HG03095 (cell line): ENCODE measurements around the gene VARS1.
"Not testable (repeated sequence)": the region's sequence is repeated elsewhere in the genome, so short reads cannot be mapped to it uniquely, and the experiment has no call there.

Source experiments
- ATAC-seq: cut with Tn5 transposase; IDR thresholded peaks from one replicate; pipeline ENCODE4 v1.9.1; 2021; ENCODE audit warnings: moderate library complexity; ENCODE audit not compliant: unreplicated experiment

Gene VARS1

GRCh38 chr6:31794866-31795615 lies 511 bp downstream of the VARS1 start:
- peak; percentile 8 for ATAC-seq

DNA sequence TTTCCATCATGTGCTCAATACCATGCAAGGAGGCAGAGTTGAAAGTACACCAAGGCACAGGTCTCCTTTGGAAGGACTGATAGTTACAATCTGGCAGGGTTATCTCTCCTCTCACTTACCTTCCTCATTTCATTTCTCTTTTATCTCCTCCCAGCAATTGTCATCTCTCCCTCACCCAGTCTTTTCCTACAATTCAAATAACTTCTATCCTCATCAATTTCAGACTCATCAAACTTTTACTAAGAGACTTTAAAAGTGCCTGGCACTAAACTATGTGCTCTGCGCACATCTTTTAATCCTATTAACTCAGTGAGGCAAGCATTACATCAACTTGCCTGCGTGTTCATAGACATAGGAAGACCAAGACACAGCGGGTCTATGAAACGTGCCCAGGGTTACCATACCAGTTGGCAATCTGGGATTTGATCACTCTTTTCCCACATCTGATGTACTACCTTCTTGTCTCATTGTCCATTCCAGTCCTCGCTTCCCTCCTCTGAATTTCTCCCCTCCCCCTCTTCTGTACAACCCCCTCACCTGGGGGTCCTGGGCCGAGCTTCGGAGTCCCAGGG lies 1.2 kb downstream of the VARS1 start:
- ATAC-seq = no peak

DNA sequence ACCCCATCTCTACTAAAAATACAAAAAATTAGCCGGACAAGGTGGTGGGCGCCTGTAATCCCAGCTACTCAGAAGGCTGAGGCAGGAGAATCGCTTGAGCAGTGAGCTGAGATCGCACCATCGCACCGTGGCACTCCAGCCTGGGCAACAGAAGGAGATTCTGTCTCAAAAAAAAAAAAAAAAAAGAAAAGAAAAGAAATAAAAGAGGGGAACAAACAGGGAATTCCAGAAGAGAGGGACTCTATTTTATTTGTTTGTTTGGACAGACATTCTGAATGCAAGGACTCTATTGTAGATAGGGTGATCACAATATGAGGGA lies 1.7 kb downstream of the VARS1 start:
- not testable (repeated sequence) for ATAC-seq

DNA sequence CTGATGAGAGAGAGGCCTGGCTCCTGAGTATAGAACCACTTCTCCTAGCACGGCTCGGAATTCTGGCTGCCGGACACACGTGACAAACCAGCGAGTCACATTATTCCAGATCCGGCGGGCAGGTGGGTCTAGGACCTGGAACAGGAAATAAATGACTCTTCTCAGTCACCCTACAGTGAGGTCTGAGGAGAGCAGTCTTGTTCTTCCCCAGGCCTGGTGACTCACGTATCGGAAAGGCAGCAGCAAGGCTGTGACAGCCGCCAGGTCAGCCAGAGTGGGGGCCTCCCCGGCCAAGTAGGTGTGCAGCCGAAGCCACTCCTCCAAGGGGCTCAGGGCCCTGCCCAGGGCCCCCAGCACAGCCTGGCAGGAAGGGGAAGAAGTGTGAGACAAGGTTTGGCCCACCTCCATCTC lies 2.8 kb downstream of the VARS1 start:
- no peak for ATAC-seq

DNA sequence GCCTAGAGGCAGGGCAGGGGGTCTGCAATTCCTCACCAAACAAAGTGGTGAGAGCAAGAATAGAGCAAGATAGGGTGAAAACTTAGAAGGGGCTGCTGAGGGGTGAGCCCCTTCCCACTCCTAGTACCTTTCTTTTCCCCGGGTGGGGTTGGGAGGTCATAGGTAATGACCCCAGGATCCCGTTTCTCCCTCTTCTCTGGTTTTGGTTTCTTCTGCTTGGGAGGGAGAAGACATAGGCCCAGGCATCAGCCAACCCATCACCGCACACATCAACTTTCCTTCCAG lies 3.5 kb downstream of the VARS1 start:
- no peak for ATAC-seq

GRCh38 chr6:31791324-31792089 lies 4.0 kb downstream of the VARS1 start:
- ATAC-seq = no peak

GRCh38 chr6:31785475-31785874 lies 10.1 kb downstream of the VARS1 start:
- no peak for ATAC-seq

DNA sequence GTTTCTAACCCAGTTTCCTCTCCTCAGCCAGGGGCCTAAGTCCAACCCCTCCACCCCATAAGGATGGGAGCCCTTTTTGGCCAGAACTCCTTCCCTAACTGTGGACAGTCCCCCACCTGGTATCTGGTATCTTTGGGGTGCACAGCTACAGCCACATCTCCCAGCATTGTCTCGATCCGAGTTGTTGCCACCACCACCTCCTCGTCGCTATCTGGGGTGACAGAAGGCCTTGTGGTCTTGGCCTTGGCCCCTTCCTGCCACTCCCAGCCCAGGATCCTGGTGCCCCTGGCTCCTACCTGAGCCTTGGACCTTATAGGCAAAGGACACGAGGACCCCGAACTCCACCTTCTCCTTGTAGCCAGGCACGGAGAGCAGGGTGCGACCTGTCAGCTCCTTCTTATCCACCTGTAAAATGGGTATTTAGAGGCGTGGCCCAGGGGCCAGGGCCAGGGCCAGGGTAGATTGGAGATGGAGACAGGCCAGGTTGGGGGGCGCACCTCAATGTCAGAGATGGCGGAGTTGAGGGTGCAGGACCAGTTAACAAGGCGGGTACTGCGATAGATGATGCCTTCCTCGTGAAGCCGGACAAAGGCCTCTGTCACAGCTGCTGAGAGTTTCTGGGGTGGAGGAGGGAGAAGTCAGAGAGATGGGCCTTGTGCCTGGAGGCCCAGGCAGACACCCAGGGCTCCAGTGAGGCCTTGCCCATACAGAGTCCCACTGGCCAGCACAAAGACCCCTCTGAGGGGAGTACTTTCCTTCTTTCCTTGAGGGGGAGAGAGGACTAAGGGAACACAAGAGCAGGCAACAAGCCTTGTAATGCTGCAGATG lies 11.2 kb downstream of the VARS1 start:
- ATAC-seq = no peak

GRCh38 chr6:31782126-31782855 lies 13.3 kb downstream of the VARS1 start:
- no peak for ATAC-seq

- no peak for ATAC-seq
Measured at GRCh38 chr6:31781244-31782125, 14.1 kb downstream of the VARS1 start.

DNA sequence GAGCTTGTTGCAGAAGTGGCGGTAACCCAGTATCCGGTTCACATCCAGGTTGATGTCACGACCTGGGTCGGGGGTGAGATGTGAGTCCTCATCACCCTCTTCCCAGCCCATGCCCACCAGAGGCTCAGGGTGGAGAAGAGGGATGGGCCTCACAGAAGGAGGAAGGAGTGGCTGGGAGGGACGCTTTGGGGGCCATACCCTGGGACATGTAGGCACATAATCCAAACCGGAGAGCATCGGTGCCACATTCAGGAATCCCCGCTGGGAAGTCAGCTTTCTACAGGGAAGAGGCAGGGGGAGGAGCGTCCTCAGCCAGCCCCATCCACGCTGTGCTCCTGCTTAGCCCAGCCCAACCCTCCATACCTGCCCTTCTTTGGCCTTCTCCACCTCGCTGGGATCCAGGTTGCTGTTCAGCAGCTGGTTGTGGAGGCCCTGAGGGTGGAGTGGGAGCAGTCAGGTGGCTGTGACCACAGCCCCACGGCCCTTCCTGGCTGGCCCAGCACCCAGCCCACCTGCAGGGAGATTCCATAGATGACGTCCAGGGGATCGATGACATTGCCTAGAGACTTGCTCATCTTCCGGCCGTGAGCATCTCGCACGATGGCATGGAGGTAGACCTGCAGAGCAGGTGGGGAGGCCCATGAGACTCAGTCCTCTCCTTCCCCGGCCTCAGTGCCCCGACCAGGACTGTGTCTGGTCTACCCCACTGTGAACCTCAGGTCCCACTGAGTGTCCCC lies 14.9 kb downstream of the VARS1 start:
- ATAC-seq = no peak

DNA sequence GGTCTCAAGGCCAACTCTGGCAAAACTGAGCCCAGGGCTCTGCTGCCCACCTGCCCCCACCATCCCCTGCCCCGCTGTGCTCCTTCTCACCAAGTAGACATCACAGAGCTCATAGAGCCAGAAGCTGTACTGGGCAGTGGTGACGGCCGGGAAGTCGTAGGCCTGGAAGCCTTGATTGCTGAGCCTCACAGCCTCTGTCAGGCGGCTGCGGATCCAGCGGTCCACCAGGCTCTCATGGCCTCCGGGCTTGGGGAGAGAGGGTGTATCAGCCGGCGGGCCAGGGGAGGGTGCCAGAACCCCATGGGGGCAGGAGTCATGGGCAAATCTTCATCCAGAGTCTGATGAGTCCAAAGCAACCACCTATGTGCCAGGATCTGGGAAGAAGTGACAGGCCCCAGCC lies 15.6 kb downstream of the VARS1 start:
- ATAC-seq = no peak

- ATAC-seq = no peak
Measured at GRCh38 chr6:31778999-31779885, 16.3 kb downstream of the VARS1 start.

DNA sequence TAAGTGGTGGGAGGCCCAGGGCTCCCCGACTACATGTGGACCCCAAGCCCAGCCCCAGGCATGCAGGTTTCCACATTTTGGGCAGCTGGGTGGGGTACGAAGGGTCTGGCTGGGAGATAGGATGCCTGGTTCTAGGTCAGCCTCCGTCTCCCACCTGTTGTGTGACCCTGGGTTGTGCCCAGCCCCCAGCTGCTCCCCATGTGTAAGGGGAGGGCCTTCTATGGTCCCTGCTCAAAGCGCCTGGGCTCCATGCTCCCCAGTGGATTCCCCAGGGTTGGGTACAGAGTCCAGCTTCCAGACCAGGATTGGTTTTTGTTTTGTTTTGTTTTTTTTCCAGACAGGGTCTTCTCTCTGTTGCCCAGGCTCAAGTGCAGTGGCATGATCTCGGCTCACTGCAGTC lies 17.4 kb downstream of the VARS1 start:
- no peak for ATAC-seq

GRCh38 chr6:31777667-31778050 lies 17.9 kb downstream of the VARS1 start:
- ATAC-seq = no peak

DNA sequence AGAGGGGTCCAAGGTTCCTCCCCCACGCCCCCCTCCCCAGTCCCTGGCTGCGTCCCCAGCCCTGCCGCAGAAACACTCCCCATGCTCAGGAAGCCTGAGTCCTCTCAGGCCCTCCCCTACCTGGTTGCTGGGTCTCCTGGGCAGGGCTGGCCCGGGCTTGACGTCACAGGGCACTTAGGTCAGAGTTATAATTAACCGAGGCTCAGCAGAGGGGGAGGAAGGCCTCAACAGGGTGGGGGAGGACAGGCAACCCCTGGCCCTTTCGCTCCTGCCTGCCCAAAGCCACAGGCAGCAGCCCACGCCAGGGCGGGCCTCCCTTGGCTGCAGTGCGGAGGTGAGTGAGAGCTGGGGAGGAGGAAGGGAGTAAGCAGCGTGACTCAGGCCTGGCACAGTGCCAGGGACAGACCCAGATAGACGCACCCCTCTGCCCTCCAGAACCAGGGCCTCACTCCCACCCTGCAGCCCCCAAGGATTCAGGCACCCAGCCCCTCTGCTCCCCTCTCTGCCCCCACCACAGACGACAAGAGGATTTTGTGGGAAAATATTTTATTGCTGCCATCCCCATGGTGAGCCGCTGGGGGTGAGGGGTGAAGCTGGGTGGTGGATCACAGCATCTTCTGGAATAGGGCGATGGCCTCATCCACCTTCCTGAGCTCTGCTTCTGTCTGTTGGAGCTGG lies 18.4 kb downstream of the VARS1 start, which contains the start of gene VWA7:
VWA7 (minus strand) TSS at position 340 of the 678 bp plus-strand sequence. CDS start 549 bp downstream, outside the sequence.
- peak; percentile 61 for ATAC-seq

- no peak for ATAC-seq
Measured at GRCh38 chr6:31776485-31776988, 19.0 kb downstream of the VARS1 start.
